HL-60 (cell line): ENCODE data around the gene RAB17.

ENCODE experiments used
- DNase-seq, 2 experiments: peaks; one replicate each; pipeline ENCODE4 v3.0.0-alpha.2; 2010 to 2020; ENCODE audit warnings: low read depth in 1 of 2, low spot score in 1 of 2
- H3K27ac ChIP-seq: fragments of 250-450 bp; sonication (Bioruptor Pico); replicated peaks from 2 replicates; pipeline ENCODE4 v1.5.1; 2020; ENCODE audit warnings: mild to moderate bottlenecking, moderate library complexity
- H3K27me3 ChIP-seq: fragments of 250-450 bp; sonication (Bioruptor Pico); 2 replicates; pipeline ENCODE4 v1.5.1; 2021; ENCODE audit warnings: mild to moderate bottlenecking, moderate library complexity; ENCODE audit not compliant: insufficient read depth, poor library complexity, severe bottlenecking
- H3K4me3 ChIP-seq: replicated peaks from 2 replicates; pipeline ENCODE4 v1.5.1; 2011; ENCODE audit warnings: mild to moderate bottlenecking, control low read depth, low read length; ENCODE audit not compliant: insufficient read depth
- GABPA ChIP-seq: IDR thresholded peaks from 2 replicates; pipeline ENCODE4 v1.6.1; 2012; ENCODE audit warnings: low read depth
- POLR2AphosphoS5 ChIP-seq: IDR thresholded peaks from 2 replicates; pipeline ENCODE4 v1.6.1; 2012; ENCODE audit warnings: low read depth
- REST ChIP-seq: IDR thresholded peaks from 2 replicates; pipeline ENCODE4 v1.6.1; 2012; ENCODE audit warnings: low read depth; ENCODE audit not compliant: insufficient replicate concordance
- SPI1 ChIP-seq: IDR thresholded peaks from 2 replicates; pipeline ENCODE4 v1.6.1; 2012; ENCODE audit warnings: low read depth, mild to moderate bottlenecking, borderline replicate concordance
- TF ChIP-seq, protein P1 (sequence below): IDR thresholded peaks from one replicate; pipeline ENCODE4 v1.5.1; 2011; ENCODE audit warnings: low read length, control low read depth, inconsistent platforms; ENCODE audit not compliant: insufficient read depth

RAB17 gene

DNA sequence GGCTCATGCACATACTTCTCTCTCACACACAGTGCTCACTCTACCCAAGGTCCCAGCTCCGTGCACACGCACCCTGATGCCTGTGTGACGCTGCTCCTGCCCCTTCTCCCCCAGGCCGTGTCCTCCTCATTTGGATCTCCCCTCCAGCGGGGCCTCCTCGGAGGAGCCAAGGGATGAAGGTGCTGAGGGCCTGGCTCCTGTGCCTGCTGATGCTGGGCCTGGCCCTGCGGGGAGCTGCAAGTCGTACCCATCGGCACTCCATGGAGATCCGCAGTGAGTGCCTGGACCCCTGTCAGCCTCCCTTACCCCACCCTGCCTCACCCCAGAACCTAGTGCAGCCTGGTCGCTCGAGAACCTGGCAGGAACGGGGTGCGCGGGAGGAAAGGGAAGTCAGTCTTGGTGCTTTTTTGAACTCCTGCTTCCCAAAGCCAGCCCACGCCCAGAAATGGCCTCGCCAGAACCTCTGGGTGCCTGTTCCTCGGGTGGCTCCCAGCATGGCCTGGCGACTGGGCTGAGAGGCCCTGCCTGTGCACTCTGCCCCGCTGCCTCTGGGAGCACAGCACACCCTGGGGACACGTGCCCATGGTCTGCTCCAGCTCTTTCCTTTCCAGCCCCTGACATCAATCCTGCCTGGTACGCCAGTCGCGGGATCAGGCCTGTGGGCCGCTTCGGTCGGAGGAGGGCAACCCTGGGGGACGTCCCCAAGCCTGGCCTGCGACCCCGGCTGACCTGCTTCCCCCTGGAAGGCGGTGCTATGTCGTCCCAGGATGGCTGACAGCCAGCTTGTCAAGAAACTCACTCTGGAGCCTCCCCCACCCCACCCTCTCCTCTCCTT lies 23.9 kb downstream of the RAB17 start, which contains the start of gene PRLH:
Gene PRLH, plus strand, starts transcription at position 174 of the 835 bp plus-strand sequence. Its CDS starts 0 bp downstream, at position 174.
- TF ChIP-seq SPI1: no peak
- no peak for TF ChIP-seq REST
- TF ChIP-seq, protein P1, sequence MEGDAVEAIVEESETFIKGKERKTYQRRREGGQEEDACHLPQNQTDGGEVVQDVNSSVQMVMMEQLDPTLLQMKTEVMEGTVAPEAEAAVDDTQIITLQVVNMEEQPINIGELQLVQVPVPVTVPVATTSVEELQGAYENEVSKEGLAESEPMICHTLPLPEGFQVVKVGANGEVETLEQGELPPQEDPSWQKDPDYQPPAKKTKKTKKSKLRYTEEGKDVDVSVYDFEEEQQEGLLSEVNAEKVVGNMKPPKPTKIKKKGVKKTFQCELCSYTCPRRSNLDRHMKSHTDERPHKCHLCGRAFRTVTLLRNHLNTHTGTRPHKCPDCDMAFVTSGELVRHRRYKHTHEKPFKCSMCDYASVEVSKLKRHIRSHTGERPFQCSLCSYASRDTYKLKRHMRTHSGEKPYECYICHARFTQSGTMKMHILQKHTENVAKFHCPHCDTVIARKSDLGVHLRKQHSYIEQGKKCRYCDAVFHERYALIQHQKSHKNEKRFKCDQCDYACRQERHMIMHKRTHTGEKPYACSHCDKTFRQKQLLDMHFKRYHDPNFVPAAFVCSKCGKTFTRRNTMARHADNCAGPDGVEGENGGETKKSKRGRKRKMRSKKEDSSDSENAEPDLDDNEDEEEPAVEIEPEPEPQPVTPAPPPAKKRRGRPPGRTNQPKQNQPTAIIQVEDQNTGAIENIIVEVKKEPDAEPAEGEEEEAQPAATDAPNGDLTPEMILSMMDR: no peak
- no peak for TF ChIP-seq GABPA
- no peak for TF ChIP-seq POLR2AphosphoS5
- no peaks in the 10 kb centered on the region for H3K27me3 ChIP-seq
- H3K4me3 ChIP-seq: no peak within 1 kb of the TSS
- H3K27ac ChIP-seq: no peak within 1 kb of the TSS
- no peak for DNase-seq

GRCh38 chr2:237565974-237566373 lies 24.6 kb downstream of the RAB17 start:
- Histone ChIP-seq H3K4me3 (no peak overlapping the region), H3K27ac (no peak overlapping the region), H3K27me3 (no peaks in the 10 kb centered on the region)
- no peak for DNase-seq
- no peak for TF ChIP-seq GABPA

DNA sequence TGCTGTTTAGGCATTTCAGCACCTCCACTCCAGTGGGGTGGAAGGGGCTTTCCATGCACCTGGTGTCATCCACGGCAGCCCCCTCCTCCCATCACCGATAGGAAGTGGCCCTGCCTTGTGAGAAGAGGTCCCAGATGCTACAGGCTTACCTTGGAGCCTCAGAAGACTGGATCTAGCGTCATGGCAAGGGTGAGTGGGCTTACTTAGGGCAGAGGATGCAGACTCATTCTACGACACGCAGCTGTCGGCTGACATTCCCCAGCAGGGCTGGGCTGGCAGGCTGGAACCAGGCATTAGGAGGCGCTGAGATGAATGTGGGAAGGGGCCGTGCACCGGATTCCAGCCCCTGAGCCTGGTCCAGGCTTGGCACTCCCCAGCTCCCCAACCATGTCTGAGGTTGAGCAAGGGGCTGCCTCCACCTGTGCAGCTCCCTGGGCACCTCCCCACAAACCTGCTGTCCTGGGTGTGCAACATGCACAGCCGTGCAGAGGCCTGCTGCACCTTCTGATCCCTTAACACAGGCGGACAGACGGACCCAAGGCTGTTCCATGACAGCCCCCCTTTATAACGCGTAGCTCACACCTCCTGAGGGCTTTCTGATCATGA lies 25.9 kb downstream of the RAB17 start:
- H3K27me3 ChIP-seq: no peaks in the 10 kb centered on the region

More for the DNA sequence above, 25.9 kb downstream of the RAB17 start:
- TF ChIP-seq REST: no peak
- TF ChIP-seq POLR2AphosphoS5: no peak
- no peak for TF ChIP-seq GABPA
- TF ChIP-seq, protein P1: no peak
- TF ChIP-seq SPI1: no peak
- no peak overlapping the region for H3K27ac ChIP-seq
- H3K4me3 ChIP-seq: no peak overlapping the region
- no peak for DNase-seq
